Esophagus muscularis mucosa (tissue), 3 donors: ENCODE data around the gene PAXX.

Experiments
- CTCF ChIP-seq, 3 experiments: fragments of 200-600 bp in 2 of 3; fragments of 450-650 bp in 1 of 3; sonication (generic) in 2 of 3; IDR thresholded peaks; one replicate each; pipeline ENCODE4 v1.5.1; 2017 to 2019; ENCODE audit warnings: antibody characterized with exemption in 3 of 3, mild to moderate bottlenecking in 2 of 3, moderate library complexity in 1 of 3
- EP300 ChIP-seq: sonication (generic); formaldehyde crosslinking; IDR thresholded peaks from one replicate; pipeline ENCODE4 v1.6.1; 2017; ENCODE audit warnings: antibody characterized with exemption

GRCh38 chr9:136973618-136974617, 18.3 kb upstream of the PAXX start:
- TF ChIP-seq CTCF (IDR thresholded peaks at IDR 0.05) (no peak), EP300 (no peak)
